GM23248 (cell line): Measurements from ENCODE around the gene HRH3.

Experiments used
- EZH2 ChIP-seq: fragments of 200-600 bp; sonication (generic); IDR thresholded peaks from 2 replicates; pipeline ENCODE4 v1.6.1; 2018; ENCODE audit warnings: antibody characterized with exemption, mild to moderate bottlenecking; ENCODE audit not compliant: insufficient read depth, poor library complexity, severe bottlenecking
- EZH2phosphoT487 ChIP-seq: fragments of 200-600 bp; sonication (generic); IDR thresholded peaks from 2 replicates; pipeline ENCODE4 v1.6.1; 2018; ENCODE audit warnings: antibody characterized with exemption, moderate library complexity, mild to moderate bottlenecking, low read depth; ENCODE audit not compliant: insufficient read depth

- TF ChIP-seq EZH2phosphoT487 (no peak), EZH2 (peak; percentile 28)
Measured at GRCh38 chr20:62220666-62221568, 839 bp upstream of the HRH3 start.
